GM21619 (cell line): ENCODE data around the gene MICAL3.

Experiments used
- ATAC-seq: cut with Tn5 transposase; IDR thresholded peaks from one replicate; pipeline ENCODE4 v1.9.1; 2021; ENCODE audit not compliant: unreplicated experiment

The MICAL3 gene

DNA sequence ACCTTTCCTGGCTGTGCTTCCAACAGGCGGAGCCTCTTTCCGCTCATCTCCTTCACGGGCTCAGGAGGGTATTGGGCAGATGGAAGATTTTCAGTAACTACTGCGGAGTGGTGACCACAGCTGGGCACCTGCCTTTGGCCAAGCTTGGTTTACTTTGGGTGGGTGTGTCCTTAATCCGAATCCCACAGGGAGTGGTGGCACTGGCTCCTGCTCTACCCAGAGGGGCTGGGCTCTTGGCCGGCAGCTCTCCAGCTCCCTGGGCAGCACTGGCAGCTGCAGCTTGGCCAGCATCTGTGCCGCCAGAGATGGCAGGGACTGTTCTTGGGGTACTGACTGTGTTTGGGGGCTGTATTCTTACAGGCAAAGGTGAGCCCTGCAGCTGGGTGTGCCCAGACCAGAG, 279.9 kb downstream of the MICAL3 start:
- ATAC-seq = no peak

DNA sequence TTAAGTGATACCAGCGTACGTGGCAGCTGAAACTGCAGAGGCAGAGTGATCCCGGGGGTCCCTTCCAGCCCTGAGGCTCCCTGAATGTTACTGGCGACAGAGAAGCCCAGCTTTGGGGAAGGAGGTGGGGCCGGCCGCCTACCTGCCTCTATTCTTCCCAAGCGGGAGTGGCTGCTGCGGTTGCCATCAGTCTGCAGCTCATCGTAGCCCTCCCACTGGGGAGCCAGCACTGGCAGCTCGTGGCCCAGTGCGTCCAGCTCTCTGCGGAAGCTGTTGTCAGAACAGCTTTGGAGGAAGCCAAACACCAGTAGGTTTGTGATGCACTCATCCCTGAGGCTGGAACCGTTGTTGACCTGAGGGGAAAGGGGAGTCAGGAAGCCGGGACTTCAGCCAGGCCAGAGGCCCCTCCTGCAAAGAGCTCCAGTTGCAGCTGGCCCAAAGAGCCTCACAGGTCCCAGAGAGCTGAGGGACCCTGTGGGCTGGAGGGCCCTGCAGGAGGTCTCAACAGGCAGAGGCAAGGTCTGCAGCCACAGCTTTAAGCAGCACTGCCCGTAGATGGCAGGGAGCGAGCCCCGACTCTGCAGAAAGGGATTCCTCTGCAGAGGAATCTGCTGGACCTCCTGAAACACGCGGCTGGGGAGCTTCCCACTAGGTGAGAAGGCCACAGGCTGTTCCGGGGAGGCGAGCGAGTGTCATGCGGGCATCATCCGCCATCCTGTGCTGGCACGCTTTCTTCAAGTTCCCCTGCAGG, 280.5 kb downstream of the MICAL3 start:
- ATAC-seq = no peak

DNA sequence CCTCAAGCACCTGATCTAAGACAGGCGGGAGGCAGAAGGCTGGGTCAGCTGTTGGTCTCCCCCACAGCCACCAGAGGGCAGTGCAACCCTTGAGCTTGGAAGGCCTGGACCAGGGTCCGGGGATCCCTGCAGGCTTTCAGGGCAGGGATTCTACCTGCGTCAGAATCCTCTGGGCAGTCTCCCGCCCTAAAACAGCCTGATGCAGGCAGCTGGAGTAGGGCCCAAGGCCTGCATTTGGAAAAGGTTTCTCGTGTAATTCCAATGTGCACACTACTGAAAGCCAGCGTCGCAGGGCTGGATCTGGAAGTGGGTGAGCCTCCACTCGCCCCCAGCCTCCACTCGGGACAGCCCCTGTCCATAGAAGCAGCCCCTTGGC, 281.8 kb downstream of the MICAL3 start:
- ATAC-seq = no peak

DNA sequence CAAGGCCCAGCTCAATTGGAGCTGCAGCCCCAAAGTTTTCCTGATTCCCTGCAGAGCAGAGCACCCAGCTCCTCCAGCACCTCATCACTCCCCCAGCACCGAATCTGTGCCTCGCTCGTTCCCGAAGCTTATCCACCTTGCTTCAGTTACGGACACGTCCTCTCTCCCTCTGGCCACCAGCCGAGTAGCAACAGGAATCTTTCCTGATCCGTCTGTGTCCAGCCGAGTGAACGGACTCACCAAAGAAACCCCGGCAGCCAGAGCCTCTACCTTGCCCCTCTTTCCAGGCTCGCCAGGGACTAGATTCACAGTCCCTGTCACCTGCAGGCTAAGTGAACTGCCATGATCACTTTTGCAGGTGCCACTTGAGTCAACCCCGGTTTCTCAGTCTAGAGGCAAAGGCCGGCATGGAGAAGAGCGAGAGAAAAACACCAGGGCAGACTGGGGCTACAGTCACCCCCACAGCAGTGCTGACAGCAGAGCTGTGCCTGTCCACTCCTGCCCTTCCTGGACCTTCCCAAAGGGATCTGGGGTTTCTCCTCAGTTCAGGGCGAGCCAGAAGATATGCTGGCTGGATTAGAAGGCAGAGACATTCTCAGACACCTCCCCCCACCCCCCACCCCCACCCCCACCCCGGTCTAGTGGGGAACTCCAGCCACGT, 282.4 kb downstream of the MICAL3 start:
- no peak for ATAC-seq

DNA sequence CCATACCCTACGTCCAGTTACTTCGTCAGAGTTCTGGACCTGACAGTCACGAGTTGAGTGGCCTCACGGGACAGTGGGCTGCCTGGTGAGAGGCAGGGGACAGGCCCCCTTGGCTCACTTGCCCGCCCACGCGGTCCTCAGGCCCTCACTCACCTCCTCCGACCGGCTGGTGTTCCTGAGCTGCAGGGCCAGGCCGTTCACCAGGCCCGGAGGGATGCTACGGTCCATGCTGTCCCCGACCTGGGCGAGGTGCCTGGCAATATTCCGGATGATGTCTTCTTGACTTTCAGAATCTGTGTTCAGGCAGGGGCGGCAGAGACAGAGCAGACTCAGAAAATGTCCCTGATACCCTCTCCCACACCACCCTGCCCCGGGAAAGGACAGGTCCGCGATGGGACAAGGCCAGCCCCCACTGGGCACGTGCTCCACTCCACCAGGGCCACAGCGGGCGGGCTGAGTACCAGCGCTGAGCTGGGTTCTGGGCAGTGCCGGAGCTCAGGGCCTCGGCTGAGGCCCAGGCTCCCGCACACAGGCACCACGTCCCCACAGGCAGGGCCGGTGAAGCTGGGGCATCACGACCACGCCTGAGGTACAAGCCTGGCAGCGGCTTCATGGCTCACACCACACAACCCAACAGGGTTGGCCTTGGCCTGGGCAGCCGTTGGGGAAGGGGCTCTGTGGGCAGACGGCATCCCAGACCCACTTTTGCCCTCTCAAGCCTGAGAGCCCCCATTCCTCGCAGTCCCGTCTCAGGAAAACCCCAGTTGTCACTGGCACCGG, 285.0 kb downstream of the MICAL3 start:
- no peak for ATAC-seq

DNA sequence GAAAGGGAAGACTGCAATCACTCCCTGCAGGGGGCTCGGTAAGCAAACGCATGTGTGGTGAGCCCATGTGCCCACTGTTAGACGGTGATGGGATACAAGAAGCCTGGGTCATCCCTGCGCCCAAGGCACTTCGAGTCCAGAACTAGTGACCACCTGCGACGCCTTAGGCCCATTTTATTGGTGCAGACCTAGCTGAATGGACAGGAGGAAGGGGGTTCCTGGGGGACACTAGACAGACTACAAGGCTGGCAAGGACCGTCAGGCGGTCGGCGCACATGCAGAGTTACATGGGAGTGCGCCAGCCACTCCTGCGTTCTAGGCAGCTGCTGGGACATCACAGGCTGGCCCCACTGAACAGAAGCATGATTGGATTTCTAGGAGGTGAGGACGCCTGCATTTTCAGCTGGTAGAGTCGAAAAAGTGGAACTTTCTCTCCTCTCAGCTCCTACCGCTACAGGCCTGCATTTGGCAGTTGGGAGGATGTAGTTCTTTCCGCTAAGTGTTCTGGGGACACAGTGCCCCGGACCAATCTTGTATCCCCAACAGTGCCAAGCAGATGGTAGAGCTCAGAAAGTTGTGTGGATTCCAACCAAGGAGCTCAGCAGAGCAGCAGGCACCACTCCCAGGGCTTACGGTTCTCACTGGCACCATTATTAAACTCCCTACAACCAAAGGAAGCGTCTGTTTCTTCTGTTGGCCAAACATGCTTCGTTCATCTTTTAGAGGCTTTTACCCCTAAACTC, 285.8 kb downstream of the MICAL3 start:
- no peak for ATAC-seq
